ENCODE data around the gene TSC22D2.
"Not testable (repeated sequence)": the region's sequence is repeated elsewhere in the genome, so short reads cannot be mapped to it uniquely, and the experiment has no call there.

Gene TSC22D2

GRCh38 chr3:150447631-150448465 lies 39.8 kb downstream of the TSC22D2 start:
- DNase-seq (ENCODE audit: low read depth in 2 of 2) = no peak

DNA sequence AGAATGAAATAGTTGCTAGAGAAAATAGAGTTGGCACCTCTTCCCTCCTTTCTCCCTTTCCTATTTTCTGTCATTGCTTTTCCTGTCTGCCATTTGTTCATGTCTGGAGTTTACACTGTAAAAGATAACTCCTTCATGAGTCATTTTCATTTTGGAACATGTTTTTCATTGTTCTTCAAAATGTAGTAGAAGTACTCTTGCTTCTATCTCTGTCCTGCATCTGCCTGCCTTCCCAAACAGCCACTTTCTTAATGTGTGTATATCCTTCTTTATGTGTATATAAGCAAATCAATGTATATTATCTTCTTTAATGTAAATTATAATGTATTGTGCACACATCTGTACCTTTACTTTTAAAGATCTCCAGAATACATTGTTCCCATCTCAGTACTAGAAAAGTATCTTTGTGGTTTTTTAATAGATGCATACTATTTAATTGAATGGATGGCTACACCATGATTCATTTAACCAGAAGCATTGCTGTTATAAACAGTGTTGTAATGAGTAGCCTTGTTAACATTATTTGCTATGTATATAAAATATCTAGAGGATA lies 41.1 kb downstream of the TSC22D2 start:
- DNase-seq (ENCODE audit: low read depth in 2 of 2) = no peak

GRCh38 chr3:150450916-150451315 lies 42.8 kb downstream of the TSC22D2 start:
- no peak for DNase-seq (ENCODE audit: low read depth in 2 of 2)

- DNase-seq (ENCODE audit: low read depth in 2 of 2) = no peak
These were observed 43.4 kb downstream of the TSC22D2 start for GRCh38 chr3:150451329-150452048.

GRCh38 chr3:150453353-150453752 lies 45.3 kb downstream of the TSC22D2 start:
- DNase-seq (ENCODE audit: low read depth in 2 of 2) = no peak

- DNase-seq (ENCODE audit: low read depth in 2 of 2) = no peak
These were observed 46.0 kb downstream of the TSC22D2 start for GRCh38 chr3:150454085-150454484.

DNA sequence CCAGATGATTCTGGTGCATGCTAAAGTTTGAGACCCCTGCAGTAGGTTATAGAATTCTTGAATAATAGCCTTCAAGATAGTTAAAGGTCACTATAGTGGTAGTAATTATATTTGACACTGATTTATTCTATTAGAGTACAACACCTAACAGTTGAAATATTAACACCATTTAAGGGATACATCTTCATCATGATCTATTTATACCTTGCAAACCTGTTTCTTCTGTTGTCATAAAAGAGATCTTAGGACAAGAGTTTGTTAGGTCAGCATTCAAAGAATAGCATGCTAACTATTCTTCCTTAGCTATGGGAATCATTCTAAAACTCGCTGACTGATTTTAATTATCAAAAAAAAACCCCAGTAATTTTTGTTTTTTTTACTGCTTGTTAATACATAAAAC lies 46.5 kb downstream of the TSC22D2 start:
- DNase-seq (ENCODE audit: low read depth in 2 of 2) = no peak

- no peak for DNase-seq (ENCODE audit: low read depth in 2 of 2)
These were observed 47.2 kb downstream of the TSC22D2 start for GRCh38 chr3:150455341-150455740.

DNA sequence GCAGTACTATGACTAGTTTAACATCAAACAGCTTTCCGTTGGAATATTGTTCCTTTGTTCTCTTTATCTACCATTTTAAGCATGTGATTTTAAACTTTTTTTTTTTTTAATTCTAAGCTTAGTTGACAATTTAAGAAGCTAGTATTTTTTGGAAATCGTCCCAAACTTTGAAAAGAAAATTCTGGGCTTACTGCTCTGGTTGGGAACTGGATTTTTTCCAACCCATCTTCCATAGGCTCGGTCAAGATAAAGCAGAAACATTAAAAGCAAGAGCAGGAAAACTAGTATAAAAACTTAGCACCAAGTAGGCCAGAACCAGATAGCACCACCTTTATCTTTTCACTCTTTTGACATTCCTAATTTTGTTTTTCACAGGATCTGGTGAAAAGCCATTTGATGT lies 49.9 kb downstream of the TSC22D2 start:
- DNase-seq (ENCODE audit: low read depth in 2 of 2) = no peak

GRCh38 chr3:150460484-150460883 lies 52.4 kb downstream of the TSC22D2 start:
- DNase-seq (ENCODE audit: low read depth in 2 of 2) = no peak

DNA sequence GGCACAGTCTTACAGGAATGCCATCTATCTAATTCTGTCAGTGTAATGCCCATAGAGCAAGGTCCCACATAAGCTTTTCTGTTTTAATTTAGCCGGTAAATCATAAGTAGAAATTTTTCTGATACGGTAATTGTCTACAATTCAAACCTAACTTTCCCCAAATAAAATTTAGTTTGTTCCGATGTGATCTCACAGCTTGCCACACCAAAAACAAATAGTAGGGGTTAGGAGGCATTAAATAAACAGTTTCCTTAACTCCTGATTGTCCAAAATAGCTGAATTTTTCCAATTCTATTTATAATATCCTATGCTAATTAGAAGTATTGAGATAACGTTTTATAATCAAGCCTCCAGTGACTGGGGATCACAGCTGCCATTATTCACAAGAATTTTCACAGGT lies 53.3 kb downstream of the TSC22D2 start:
- DNase-seq (ENCODE audit: low read depth in 2 of 2) = no peak

- DNase-seq (ENCODE audit: low read depth in 2 of 2) = no peak
These were observed 54.0 kb downstream of the TSC22D2 start for GRCh38 chr3:150462108-150462507.

DNA sequence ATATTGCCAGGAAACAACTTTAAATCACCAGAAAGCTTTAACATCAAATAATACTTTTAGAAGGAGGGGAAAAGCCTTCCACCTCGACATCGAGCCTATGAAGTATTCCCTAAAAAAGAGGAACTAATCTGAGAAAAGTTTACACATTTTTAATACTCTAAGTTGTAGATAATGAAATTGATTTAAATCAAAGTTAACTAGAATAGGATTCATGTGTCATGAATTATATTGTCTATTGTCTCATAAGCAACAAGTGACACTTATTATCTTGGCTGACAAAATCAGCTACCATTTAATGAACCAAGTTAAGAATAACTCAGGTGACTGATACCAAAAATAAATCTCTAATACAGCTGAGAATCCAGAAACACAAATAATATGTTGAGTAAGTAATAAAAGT lies 56.6 kb downstream of the TSC22D2 start:
- DNase-seq (ENCODE audit: low read depth in 2 of 2) = no peak

- no peak for DNase-seq (ENCODE audit: low read depth in 2 of 2)
These were observed 59.3 kb downstream of the TSC22D2 start for GRCh38 chr3:150467381-150467780.

- no peak for DNase-seq (ENCODE audit: low read depth in 2 of 2)
These were observed 61.2 kb downstream of the TSC22D2 start for GRCh38 chr3:150469031-150469930.

DNA sequence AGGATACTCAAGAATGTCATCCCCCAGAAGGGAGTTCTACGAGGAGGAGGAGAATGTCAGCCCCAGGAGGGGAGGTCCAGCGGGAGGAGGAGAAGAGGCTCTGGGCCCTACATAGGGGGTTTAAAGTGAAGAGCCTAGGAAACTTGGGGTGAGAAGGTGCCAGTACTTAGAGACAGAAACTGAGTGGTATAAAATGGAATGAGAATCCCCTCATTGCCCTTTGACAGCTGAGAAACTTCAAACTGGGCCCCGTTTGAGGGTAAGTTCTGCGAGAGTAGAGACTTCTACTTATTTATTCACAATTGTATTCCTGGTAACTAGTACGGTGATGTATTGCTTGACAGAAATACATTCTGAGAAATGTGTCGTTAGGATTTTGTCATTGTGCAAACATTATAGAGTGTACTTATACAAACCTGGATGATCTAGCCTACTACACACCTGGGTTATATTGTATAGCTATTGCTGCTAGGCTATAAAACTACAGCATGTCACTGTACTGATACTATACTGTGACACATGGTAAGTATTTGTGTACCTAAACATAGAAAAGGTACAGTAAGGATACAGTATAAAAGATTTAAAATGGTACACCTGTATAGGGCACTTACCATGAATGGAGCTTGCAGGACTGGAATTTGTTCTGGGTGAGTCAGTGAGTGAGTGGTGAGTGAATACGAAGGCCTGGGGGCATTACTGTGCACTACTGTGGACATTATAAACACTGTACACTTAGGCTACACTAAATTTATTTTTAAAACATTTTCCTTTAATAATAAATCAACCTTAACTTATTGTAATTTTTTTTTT lies 62.0 kb downstream of the TSC22D2 start:
- DNase-seq (ENCODE audit: low read depth in 2 of 2) = no peak

- DNase-seq (ENCODE audit: low read depth in 2 of 2) = no peak
These were observed 64.3 kb downstream of the TSC22D2 start for GRCh38 chr3:150472421-150472820.

GRCh38 chr3:150473161-150473560 lies 65.1 kb downstream of the TSC22D2 start:
- not testable (repeated sequence) for DNase-seq (ENCODE audit: low read depth in 2 of 2)

DNA sequence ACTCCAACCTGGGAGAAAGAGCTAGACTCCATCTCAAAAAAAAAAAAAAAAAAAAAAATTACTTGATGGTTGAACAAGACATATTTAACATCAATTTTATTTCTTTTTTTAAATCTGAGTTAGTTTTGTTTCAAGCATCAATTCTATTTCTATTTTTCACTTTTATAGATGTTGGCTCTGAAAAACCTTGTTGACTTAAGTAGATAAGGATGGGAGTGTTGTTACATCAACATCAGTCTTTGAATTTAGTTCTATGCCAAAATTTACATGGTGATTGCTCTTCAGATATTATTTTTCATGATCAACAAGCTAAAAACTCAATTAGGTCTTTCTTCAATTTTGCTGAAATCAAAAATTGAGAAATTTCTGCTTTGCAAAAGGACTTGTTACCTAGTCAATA lies 71.3 kb downstream of the TSC22D2 start:
- DNase-seq (ENCODE audit: low read depth in 2 of 2) = no peak

GRCh38 chr3:150480877-150481276 lies 72.8 kb downstream of the TSC22D2 start:
- no peak for DNase-seq (ENCODE audit: low read depth in 2 of 2)

DNA sequence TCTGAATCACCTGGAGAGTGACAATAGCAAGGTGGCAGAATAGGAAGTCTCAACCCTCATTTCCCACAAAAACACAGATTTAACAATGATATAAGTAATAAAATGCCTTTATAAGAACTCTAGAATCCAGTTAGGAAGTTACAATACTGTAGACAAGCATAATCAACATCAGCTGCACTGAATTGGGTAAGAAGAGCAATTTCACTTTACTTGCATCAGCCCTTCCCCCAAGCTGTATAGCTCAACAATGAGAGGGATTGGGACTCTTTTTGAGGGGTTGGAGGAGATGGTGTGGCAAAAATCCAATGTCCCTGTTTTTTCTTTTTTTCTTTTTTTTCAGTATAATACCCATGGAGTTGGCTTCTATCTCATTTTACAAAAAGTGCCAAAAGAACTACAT lies 75.1 kb downstream of the TSC22D2 start:
- no peak for DNase-seq (ENCODE audit: low read depth in 2 of 2)
